ENCODE results near the gene TRIM2.

The TRIM2 gene

DNA sequence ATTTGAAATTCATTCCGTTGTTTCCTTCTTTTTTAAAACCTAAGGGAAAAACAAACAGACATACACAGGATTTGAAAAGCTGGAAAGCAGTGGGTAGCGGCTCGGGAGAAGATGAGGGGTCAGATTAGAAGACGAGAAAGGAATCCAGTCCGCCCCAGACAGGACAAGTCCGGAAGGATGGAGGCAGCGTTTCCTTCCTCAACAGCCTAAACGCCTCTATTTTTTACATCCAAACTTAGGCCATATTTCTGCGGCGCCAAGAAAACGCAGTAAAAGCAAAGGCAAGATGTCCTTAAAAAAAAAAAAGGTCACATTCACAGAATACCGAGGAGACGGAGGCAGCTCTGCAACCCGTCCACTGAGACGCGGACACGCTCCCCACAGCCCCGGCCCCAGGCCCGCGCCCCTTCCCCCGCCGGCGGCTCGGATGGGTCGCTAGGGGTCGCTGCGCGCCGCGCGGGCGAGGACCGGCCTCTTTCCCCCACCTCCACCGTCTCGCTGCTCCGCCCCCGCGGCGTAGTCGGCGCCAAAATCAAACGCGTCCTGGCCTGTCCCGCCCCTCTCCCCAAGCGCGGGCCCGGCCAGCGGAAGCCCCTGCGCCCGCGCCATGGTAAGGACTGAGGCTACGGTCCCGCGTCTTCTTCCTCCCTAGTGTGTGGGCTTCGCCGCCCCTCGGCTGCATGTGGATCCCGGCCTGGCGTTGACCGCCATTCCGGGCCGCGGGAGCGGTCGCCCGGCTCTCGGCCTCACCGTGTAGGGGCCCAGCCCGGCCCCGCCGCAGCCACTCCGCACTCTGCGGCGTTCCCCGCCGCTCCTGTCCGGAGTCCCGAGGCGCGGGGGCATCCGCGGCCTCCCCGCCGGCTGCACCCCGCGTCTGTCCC lies 140.1 kb downstream of the TRIM2 start, which contains the start of gene MND1:
Gene MND1, plus strand, starts transcription at position 558 of the 881 bp plus-strand sequence. Its CDS starts 50 bp downstream, at position 608.
- DNase-seq: peak; percentile 56

DNA sequence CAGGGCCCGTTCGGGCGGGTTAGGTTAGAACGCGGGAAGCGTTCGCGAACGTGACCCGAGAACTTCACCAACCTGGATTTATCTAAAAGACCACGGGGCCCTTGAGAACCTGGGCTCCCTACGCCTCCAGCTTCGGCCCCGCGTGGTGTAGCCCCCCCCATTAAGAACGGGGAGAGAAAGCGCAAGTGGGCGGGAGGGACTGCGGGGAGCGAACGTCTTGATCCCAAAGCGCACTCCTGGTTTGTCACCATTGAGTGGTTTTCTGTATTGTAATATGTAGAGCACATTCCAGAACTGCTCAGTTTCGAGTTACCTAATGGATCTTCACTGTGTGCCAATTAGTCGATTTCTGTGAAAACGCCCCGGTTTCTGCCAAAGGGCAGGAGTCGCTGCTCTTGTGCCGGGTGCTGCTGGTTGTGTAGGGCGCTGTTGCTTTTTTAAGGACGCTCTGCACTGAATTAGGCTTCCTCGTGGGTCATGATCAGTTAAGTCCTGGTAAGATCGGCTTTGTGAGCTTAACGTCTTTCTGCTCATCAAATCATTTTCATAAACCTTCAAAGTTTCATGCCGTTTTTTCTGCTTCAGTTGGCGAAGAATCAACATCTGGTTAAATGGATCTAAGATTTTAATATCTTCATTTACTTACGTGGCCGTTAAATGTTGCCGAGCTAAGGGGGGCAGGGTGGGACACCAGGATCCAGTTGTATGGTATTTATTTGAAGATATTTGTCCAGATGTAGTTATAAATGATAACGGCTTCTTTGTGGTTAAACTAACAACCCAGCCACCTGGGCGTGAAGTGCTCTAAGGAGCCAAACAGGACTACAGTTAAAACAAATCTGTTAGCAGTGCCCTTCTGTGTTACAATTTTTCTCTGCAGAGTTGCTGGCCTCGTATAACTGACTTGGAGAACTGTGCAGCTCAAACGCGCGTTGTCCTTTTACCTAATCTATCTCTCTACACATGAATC lies 141.1 kb downstream of the TRIM2 start:
- DNase-seq: peak; percentile 42

DNA sequence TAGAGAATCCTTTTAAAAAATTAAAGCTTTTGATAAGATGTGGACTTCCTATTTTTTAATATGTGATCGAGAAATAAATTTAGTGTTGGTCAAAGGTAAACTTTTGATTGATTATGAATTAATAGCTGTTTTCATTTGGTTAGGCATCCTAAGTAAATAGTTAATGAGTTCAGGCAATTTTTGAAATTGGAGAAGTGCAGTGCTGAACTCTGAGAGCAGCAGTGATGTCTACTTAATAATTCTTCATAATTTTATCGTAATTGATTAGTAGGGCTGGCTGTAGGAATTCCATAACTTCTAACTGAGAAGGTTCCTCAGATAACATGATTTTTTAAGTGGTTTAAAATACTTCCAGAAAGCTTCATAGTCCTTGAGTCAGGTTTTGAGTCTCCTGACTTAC lies 141.8 kb downstream of the TRIM2 start:
- peak; percentile 42 for DNase-seq

DNA sequence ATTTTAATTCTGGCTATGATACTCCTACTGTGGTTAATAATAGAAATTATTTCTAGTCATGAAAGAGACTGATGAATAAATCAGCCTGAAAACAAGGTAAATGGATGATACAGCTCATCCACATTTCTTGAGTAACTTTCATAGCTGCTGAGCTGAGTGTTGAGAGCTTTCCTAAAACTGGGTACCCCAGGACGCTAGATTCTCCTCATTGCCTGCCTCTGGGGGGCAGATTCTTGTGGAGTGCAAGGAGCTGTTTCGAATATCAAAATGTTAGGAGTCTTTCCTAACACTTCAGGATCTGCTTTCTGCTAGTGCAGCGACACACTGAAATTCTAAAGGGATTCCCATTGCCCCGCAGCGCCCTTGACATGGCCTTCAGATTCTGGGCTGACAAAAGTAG lies 142.3 kb downstream of the TRIM2 start:
- DNase-seq: no peak

DNA sequence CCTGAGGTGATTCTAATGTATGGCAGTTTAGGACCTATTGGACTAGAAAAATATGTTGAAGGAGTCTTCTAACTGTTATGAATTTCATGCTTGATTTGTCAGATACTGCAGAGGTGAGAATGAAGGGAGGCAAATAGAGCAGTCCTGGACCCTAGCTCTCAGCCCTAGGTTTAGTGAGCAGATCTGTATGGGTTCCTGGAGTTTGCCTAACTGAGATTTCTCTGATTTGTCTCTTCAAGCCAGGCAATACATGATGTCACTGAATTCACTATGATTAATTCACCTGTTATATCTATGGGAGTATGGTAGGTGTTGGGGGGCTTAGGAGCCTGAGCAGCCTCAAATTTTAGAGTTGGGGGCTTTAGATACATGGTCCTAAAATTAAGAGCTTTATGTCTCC lies 142.9 kb downstream of the TRIM2 start:
- DNase-seq: no peak

DNA sequence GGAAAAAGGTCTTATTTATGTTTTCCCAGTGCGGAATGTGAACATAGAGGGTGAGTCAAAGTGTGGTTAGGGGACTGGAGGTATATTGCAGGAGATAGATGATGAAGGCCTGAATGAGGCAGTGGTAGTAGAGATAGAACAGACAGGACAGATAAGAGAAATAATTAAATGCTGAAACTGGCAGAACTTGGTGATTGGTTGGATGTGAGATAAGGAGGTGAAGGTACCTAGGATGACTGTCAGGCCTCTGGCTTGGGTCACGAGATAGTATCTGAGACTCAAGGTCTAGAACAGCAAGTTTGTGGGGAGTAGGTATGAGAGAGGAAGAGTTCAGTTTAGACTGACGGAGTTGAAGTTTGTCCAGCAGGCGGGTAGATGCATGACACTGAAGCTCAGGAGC lies 143.8 kb downstream of the TRIM2 start:
- no peak for DNase-seq

DNA sequence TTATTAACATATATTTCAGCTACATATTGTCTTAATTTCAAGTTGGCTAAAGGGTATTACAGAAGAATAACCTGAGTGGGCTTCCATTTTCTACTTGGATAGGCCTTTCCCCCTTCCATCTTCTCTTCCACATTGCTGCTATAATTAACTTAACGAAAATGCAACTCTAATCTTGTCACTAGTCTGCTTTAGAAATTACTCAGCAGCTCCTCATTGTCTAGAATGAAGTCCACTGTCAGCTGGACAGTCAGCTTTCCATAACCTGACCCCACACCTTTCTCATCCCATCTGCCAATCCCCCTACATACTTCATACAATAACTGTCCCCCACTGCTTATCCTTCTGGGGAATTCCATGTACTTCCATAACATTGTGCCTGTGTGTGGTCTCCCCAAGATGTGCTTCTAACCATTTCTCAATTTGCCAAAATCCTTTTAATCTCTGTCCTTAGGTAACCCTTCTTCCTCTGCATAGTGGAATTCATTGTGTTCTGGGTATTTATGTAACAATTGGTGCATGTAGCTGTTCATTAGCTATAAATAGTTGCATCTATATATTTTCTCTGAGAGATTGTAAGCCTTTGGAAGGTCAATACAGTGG lies 145.1 kb downstream of the TRIM2 start:
- DNase-seq: no peak

DNA sequence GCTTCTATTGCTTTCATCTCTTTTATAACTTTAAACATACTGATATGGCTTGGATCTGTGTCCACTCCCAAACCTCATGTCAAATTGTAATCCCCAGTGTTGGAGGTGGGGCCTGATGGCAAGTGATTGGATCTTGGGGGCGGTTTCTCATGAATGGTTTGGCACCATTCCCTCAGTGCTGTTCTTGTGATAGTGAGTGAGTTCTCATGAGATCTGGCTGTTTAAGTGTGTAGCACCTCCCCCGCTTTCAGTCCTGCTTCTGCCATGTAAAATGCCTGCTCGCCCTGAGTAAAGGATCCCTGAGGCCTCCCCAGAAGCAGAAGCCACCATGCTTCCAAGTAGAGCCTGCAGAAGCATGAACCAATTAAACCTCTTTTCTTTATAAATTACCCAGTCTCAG lies 157.9 kb downstream of the TRIM2 start:
- no peak for DNase-seq

DNA sequence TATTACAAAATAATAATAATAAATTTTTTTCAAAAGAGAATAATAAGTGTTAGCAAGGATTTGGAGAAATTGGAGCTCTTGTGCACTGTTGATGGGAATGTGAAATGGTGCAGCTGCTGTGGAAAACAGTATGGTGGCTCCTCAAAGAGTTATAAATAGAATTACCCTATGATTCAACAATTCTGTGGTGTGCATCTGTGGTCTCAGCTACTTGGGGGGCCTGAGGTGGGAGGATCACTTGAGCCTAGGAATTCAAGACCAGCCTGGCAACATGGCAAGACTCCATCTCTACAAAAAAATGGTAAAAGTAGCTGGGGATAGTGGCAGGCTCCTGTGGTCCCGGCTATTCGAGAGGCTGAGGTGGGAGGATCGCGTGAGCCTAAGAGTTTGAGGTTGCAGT lies 159.8 kb downstream of the TRIM2 start:
- no peak for DNase-seq

DNA sequence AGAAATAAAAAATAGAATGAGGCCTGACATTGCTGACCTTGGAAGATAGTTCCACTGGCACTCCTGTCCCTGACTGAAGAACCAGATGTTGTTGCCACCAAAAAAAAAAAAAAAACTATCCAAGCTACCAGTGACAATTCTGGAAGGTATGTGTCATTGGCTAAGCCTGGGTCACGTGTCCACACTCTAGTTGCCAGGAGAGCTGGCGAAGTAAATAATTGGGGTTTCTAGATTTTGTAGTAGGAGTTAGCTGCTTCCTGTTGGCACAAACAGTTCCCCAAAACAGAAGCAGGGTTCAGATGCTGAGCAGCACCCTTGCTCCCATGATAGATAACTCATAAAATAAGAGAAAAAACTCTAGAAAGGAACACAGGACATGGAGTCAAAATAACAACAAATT lies 160.8 kb downstream of the TRIM2 start:
- DNase-seq: no peak

DNA sequence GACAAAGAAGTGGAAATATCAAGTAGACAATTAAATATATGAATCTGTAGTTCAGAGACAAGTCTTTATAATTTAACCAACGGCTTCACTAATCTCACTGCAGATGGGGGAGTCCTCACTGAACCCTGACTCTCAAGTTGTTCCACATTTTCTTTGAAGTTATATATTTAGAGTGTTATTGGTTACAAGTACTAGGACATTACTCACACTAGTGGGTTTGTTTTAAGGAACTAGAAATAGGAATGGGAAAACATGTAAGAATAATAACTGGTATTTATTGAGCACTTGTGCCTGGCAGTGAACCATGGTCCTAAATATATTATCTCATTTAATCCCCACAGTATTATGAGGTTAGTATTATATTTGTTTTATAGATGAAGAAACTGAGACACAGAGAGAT lies 162.2 kb downstream of the TRIM2 start:
- no peak for DNase-seq

DNA sequence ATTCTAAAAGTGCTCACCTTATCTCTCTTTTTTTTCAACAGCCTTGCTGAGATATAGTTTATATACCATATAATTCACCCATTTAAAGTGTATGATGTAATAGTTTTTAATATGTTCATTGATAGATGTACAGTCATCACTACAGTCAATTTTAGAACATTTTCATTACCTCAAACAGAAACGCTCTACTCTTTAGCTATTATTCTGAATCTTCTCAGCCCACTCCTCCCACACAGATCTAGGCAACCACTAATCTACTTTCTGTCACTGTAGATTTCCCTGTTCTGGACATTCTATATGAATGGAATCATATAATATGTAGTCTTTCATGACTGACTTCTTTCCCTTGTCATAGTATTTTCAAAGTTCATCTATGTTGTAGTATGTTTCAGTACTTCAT lies 162.8 kb downstream of the TRIM2 start:
- DNase-seq: no peak

DNA sequence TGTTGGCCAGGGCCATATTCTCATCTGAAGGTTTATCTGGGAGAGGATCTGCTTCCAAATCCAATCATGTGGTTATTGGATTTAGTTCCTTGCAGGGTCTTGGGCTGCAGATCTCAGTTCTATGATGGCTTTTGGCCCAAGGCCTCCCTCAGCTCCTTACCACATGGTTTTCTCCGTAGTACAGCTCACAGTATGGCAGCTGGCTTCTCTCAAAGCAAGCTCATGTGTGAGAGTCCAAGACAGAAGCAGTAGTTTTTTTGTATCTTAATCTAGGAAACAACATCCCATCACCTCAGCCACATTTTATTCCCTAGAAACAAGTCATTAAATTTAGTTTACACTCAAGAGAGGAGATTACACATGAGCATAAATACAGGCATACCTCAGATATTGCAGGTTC lies 164.8 kb downstream of the TRIM2 start:
- DNase-seq: no peak

DNA sequence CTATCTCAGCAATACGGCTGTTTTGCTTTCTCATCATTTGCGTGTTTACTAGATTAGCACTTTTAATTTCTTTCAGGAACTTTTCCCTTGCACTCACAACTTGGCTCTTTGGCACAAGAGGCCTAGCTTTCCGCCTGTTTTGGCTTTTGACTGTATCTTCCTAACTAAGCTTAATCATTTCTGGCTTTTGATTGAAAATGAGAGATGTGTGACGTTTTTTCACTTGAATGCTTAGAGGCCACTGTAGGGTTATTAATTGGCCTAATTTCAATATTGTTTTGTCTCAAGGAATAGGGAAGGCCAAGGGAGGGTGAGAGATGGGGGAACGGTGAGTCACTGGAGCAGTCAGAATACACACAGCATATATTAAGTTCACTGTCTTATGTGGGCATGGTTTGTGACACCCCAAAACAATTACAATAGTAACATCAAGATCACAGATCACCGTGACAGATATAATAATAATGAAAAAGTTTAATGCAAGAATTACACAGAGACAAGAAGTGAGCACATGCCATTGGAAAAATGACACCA lies 167.5 kb downstream of the TRIM2 start:
- no peak for DNase-seq

DNA sequence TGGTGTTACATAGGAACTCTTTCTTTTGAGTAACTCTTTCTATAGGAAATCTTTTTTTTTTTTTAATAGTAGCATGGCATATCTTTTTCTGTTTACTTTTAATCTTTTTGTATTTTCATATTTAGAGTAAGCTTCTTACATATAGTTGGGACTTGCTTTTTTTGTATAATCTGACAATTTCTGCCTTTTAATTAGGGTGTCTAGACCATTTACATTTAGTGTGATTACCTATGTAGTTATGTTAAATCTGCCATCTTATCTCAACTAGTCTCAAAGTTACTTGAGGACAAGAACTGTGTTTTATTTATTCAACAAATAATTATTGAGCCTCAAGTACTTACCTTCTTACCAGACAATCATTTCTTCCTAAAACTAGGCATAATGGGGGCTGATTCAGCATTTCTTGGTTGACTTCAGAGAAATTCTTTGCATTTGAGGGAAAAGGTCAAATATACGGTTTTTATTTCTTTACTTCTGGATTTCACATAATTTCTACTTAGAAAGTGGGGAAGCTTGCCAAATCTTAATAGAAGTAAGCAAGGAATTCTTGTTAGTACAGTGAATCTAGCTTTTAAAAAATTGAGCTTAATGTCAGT lies 168.8 kb downstream of the TRIM2 start:
- no peak for DNase-seq

DNA sequence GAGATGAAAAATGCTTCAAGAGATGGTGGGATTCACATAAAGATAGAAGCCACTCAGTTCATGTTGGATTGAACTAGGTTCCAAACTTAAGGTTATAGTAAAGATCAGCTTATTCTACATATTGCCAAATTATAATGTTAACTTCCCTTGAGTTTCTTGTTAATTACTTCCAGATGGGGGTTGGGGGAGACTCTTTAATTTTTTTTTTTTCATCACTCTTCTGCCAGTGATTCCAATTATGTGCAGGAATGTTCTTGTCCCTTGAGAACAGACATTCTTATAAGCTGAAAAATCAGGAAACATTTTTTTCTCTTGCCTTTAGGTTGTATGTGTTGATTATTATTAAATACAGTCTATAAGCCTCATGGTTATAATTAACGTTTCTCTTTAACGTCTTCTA lies 170.2 kb downstream of the TRIM2 start:
- no peak for DNase-seq

DNA sequence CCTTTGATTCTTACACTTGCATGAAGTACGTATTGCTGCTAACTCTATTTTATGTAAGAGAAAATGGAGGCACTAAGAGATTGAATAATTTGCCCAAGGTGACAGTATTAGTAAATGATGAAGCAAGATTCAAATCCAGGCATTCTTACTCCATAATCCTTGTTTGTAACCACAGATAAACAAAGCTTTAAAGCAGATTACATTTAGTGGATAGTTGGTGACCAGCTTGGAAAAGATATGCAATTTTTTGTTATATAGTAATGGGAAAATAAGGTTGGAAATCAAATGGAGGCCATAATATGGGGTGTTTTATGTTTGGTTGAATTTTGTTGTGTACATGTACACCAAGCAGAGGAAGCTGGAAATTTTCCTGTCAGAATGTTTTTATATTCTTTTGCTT lies 171.1 kb downstream of the TRIM2 start:
- DNase-seq: no peak

DNA sequence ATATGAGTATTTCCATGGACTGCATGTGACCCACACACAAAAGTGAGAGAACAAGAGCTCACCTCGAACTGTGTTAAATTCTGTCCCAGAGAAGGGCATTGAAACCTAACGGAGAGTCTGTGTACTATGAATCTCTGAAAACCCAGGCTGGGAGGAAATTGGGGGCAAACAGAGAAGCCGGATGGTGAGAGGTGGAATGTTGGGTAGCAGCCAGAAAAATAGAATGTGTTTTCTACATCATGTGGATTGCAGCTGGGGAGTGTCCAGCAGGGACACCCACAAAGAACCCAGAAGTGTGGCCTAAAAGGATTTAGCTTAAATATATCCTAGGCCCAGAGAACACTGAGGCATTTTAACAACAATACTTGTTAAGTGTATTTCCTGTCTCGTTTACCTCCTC lies 178.9 kb downstream of the TRIM2 start:
- DNase-seq: no peak

DNA sequence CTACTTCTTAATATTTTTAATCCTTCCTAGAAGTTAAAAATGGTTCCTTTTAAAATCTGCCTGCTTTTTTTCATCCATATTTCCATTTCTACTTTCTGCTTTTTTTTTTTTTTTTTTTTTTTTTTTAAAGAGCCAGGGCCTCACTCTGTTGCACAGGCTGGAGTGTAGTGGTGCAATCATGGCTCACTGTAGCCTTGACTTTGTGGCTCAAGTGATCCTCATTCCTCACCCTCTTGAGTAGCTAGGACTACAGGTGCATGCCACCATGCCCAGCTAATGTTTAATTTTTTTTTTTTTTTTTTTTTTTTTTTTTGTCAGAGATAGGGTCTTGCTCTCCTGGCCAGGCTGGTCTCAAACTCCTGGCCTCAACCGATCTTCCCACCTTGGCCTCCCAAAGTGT lies 179.9 kb downstream of the TRIM2 start:
- DNase-seq: no peak

DNA sequence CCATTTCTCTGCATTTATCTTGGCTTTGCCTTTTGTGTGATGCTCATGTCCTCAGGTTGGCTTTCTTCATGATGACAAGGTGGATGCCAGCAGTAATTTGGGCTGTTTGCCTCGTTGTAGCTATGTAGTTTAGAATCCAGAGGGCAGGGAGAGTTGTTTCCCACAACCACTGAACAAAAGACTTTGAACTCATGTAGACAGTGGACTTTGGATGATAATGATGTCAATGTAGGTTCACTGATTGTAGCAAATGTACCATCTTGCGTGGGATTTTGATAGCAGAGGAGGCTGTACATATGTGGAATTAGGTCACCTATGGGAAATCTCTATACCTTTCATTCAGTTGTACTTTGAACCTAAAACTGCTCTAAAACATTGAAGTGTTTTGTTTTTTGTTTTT lies 181.5 kb downstream of the TRIM2 start:
- DNase-seq: no peak

DNA sequence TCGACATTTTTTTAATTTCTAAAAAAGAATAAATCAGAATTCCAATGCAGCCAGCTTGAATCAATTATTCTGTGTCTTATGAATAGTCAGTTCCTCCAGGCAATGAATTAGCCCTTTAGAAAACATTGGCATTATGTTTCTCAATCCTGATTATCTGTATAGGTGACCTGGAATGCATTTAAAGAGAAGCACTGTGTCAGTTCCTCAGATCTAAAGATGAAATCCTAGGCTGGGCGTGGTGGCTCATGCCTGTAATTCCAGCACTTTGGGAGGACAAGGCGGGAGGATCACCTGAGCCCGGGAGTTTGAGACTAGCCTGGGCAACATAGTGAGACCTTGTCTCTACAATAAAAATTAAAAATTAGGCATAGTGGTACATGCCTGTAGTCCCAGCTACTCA lies 183.7 kb downstream of the TRIM2 start:
- no peak for DNase-seq

All from NCI-H510A treated with DMSO at 0.1 percent for 48 hours (cell line).